Thoracic aorta (tissue), 2 donors: Measurements from ENCODE around the gene KRT86. TPM values are rescaled to one million over a fixed set of nuclear protein-coding genes. Genes with fewer than 3 reads are reported as not detected.

ENCODE experiments used
- ATAC-seq: fragments of 150-250 bp; one replicate; pipeline ENCODE4 v1.8.0; 2017; ENCODE audit warnings: low read depth; ENCODE audit not compliant: insufficient number of reproducible peaks, low FRiP score
- DNase-seq: peaks from one replicate; pipeline ENCODE4 v3.0.0-alpha.2; 2020; ENCODE audit warnings: low spot score
- H3K27ac ChIP-seq, 2 donors: fragments of 200-600 bp; sonication (generic); 1 replicate in 1 of 2; 2 replicates in 1 of 2; pipeline ENCODE4 v1.5.1; 2016; ENCODE audit warnings: mild to moderate bottlenecking in 2 of 2, moderate library complexity in 2 of 2
- H3K27me3 ChIP-seq: fragments of 200-600 bp; sonication (generic); replicated peaks from 2 replicates; pipeline ENCODE4 v1.6.0; 2016; ENCODE audit warnings: mild to moderate bottlenecking; ENCODE audit not compliant: insufficient read depth
- H3K36me3 ChIP-seq: fragments of 200-600 bp; sonication (generic); one replicate; pipeline ENCODE4 v1.5.1; 2016
- H3K4me1 ChIP-seq, 2 donors: fragments of 200-600 bp; sonication (generic); 1 replicate in 1 of 2; 2 replicates in 1 of 2; pipeline versions ENCODE4 v1.5.1 to v1.6.0; 2016; ENCODE audit warnings: low read depth in 2 of 2, mild to moderate bottlenecking in 1 of 2; ENCODE audit not compliant: control insufficient read depth in 1 of 2
- H3K4me3 ChIP-seq: fragments of 200-600 bp; sonication (generic); 2 replicates; pipeline ENCODE4 v1.5.1; 2016; ENCODE audit warnings: mild to moderate bottlenecking
- H3K9me3 ChIP-seq: fragments of 200-600 bp; sonication (generic); 2 replicates; pipeline ENCODE4 v1.5.1; 2016
- total RNA-seq, 2 donors: library from RNA; depleted of rRNA; stranded (reverse); fragments of >200 nt; gene quantifications; one replicate each; pipeline versions ENCODE4 v1.1.0 to v1.2.3, GENCODE V29; 2016
- TF ChIP-seq, protein P1 (sequence below): fragments of 200-600 bp; sonication (generic); IDR thresholded peaks from one replicate; pipeline ENCODE4 v1.5.1; 2019; ENCODE audit warnings: antibody characterized with exemption

The KRT86 gene
- total RNA-seq, 2 donors from 2014 or later = 9.3 TPM; not detected in 1

DNA sequence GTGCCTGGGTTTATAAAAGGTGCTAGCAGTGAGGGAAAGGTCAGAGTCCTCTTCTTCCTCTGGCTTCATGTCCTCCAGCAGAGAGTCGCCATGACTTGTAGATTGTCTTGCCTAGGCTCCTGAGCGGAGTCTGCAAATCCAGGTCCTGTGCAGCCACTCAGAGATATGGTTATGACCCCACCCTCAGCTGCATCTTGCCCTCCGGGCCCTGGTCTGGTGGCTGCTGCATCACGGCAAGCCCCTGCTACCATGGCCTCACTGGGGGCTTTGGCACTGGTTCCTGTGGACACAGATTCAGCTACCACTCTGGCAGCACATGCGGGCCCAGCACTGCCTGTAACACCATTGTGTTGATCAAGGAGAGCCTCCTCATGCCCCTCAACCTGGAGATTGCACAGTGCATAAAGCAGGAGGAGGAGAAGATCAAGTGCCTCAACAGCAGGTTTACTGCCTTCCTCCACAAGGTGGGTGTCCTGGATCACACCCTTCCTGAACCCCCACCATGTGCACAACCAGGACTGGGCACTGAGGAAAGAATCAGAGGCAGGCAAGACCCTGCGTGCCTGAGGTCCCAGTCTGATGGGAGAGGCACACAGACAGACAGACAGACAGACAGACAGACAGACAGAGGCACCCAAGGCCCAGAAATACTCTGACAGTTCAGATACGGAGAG is 10.5 kb upstream of the KRT86 start:
- TF ChIP-seq, protein P1, sequence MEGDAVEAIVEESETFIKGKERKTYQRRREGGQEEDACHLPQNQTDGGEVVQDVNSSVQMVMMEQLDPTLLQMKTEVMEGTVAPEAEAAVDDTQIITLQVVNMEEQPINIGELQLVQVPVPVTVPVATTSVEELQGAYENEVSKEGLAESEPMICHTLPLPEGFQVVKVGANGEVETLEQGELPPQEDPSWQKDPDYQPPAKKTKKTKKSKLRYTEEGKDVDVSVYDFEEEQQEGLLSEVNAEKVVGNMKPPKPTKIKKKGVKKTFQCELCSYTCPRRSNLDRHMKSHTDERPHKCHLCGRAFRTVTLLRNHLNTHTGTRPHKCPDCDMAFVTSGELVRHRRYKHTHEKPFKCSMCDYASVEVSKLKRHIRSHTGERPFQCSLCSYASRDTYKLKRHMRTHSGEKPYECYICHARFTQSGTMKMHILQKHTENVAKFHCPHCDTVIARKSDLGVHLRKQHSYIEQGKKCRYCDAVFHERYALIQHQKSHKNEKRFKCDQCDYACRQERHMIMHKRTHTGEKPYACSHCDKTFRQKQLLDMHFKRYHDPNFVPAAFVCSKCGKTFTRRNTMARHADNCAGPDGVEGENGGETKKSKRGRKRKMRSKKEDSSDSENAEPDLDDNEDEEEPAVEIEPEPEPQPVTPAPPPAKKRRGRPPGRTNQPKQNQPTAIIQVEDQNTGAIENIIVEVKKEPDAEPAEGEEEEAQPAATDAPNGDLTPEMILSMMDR = no peak
- DNase-seq (no peak), ATAC-seq (no peak)
- Histone ChIP-seq H3K4me3 (no peak overlapping the region), H3K36me3 (no peaks in the 10 kb centered on the region), H3K4me1 (peaks cover 0 to under 1% of the 10 kb centered on the region in 2 donors), H3K9me3 (no peaks in the 10 kb centered on the region), H3K27ac (no peak overlapping the region), H3K27me3 (no peaks in the 10 kb centered on the region)

DNA sequence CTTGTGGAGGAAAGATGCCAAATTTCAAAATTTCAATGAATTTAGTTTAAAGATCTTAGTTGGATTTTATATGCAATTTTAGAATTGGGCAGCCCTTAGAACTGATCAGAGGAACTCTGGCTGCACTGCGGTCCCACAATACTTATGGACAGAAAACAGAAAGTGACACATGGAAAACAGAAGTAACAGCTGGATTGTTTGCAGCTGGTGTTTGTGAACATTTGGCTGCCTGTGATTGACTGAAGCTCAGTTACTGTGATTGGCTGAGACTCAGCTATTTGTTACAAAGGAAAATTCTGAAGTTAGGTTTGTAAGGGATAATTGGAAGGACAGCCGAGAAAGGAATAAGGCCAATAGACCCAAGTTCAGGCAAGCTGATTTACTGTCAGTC is 10.0 kb upstream of the KRT86 start:
- ATAC-seq = no peak
- no peak for DNase-seq
- no peaks in the 10 kb centered on the region for H3K9me3 ChIP-seq

DNA sequence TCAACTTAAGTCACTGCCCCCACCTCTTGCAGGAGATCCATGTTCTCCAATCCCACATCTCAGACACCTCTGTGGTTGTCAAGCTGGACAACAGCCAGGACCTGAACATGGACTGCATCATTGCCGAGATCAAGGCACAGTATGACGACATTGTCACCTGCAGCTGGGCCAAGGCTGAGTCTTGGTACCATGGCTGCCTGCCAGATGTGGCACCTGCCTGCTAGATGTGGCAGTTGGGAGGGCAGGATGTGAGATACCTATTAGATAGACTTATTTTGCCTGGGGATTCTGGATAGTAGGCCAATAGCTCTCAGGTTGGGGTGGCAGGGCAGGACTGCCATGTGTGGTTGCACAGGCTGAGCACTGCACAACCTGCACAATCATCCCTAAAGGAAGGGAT is 7.9 kb upstream of the KRT86 start:
- DNase-seq (no peak), ATAC-seq (no peak)
- H3K4me3 ChIP-seq = no peak overlapping the region
- no peak overlapping the region for H3K27ac ChIP-seq
- TF ChIP-seq, protein P1 = no peak
- no peaks in the 10 kb centered on the region for H3K27me3 ChIP-seq
- H3K4me1 ChIP-seq = no peaks in the 10 kb centered on the region
- H3K9me3 ChIP-seq = no peaks in the 10 kb centered on the region
- no peaks in the 10 kb centered on the region for H3K36me3 ChIP-seq

More for the DNA sequence above, 10.0 kb upstream of the KRT86 start:
- no peaks in the 10 kb centered on the region for H3K27me3 ChIP-seq
- H3K27ac ChIP-seq = no peak overlapping the region
- TF ChIP-seq, protein P1 = no peak
- no peaks in the 10 kb centered on the region for H3K4me1 ChIP-seq
- no peak overlapping the region for H3K4me3 ChIP-seq
- H3K36me3 ChIP-seq = no peaks in the 10 kb centered on the region

DNA sequence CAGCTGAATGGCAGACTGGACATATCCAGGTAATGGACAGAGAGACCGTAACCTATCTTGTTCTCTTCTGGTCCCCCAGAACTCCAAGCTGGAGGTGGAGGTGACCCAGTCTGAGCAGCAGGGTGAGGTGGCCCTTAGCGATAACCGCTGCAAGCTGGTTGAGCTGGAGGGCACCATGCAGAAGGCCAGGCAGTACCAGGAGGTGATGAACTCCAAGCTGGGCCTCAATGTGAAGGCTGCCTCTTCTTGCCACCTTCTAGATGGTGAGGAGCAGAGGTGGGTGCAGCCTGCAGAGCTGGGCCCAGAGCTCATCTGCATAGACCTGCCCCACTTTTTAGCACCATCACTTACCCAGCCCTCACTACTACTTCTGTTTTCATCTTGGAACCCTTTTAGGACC is 7.2 kb upstream of the KRT86 start:
- Histone ChIP-seq H3K4me1 (no peaks in the 10 kb centered on the region), H3K36me3 (no peaks in the 10 kb centered on the region), H3K9me3 (no peaks in the 10 kb centered on the region), H3K27me3 (no peaks in the 10 kb centered on the region), H3K4me3 (no peak overlapping the region), H3K27ac (no peak overlapping the region)
- TF ChIP-seq, protein P1 = no peak
- DNase-seq (no peak), ATAC-seq (no peak)

DNA sequence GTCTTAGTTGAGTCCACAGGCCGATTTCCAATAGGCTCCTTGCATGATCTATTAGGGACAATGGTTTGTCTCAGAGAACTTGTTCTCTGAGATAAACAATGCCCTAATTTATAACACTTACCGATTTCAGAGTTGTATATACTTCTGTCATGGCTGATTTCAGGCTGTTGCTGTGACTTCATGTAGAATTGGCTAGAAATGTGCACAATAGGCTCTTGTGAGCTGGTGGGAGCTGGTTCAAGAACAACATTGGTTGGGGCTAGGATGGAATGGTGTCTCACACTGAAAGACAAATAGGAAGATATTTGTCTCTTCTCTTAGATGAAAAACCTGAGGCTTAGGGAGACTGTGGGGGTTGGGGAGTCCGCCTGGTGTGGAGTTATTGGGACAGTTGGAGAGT is 6.7 kb upstream of the KRT86 start:
- Histone ChIP-seq H3K9me3 (no peaks in the 10 kb centered on the region), H3K36me3 (no peaks in the 10 kb centered on the region), H3K27ac (peak overlapping the region in 1 of 2 donors; percentile 36), H3K4me1 (no peaks in the 10 kb centered on the region), H3K4me3 (no peak overlapping the region), H3K27me3 (no peaks in the 10 kb centered on the region)
- TF ChIP-seq, protein P1 = no peak
- DNase-seq (no peak), ATAC-seq (no peak)
